Stimulated activated effector memory CD8-positive, alpha-beta T cell treated with anti-CD3 and anti-CD28 coated beads, Interleukin-12 subunit alpha, Interleukin-12 subunit beta, amount 100 ng/mL, for 72 hours (primary cell): ENCODE data around the gene SYNM.
A peak's percentile ranks its signal among the peaks of the same experiment; 100 is the strongest.
"Not testable (repeated sequence)": the region's sequence is repeated elsewhere in the genome, so short reads cannot be mapped to it uniquely, and the experiment has no call there.

ENCODE experiments used
- ATAC-seq: fragments of 150-1000 bp; cut with Tn5 transposase; 2 replicates; pipeline ENCODE4 v1.10.0; 2021
- DNase-seq, 2 donors: peaks; one replicate each; pipeline ENCODE4 v3.0.0; 2021 to 2022; ENCODE audit warnings: low spot score in 2 of 2
- H3K27ac Mint-ChIP-seq: one replicate; pipeline ENCODE4 v1.8.0; 2022; ENCODE audit warnings: mild to moderate bottlenecking, mixed read lengths
- H3K36me3 Mint-ChIP-seq: one replicate; pipeline ENCODE4 v1.8.0; 2022; ENCODE audit warnings: mild to moderate bottlenecking, mixed read lengths
- H3K4me1 Mint-ChIP-seq: one replicate; pipeline ENCODE4 v1.8.0; 2022; ENCODE audit warnings: mixed read lengths
- H3K4me3 Mint-ChIP-seq: one replicate; pipeline ENCODE4 v1.8.0; 2022; ENCODE audit warnings: mild to moderate bottlenecking, mixed read lengths
- H3K9me3 Mint-ChIP-seq: one replicate; pipeline ENCODE4 v1.8.0; 2022; ENCODE audit warnings: mixed read lengths

SYNM gene

DNA sequence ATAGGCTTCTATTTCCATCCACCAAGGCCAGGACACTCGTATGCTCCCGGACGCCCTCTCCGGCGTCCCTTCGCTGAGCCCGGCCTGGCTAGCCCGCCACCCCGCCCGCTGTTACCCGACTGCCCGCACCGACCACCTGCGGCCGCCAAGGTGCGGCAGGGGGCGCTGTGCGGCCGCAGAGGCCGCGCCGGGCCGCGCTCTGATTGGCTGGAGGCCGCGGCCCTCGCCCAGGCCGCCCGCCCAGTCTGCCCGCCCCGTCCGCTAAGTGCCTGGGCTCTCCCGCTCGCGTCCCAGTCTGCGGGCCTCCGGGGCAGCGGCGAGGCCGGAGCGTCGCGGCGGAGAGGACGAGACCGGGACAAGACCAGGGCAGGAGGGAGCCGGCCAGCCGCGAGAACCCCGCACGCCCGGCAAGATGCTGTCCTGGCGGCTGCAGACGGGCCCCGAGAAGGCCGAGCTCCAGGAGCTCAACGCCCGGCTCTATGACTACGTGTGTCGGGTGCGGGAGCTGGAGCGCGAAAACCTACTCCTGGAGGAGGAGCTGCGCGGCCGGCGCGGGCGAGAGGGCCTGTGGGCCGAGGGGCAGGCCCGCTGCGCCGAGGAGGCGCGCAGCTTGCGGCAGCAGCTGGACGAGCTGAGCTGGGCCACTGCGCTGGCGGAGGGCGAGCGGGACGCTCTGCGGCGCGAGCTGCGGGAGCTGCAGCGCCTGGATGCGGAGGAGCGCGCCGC, at the start of gene SYNM:
Gene SYNM (plus strand): TSS at position 293 of the 726 bp plus-strand sequence. CDS start 120 bp downstream, at position 413.
- DNase-seq (peak; percentile 61 to 70), ATAC-seq (peak; percentile 73)
- no peaks in the 10 kb centered on the region for H3K9me3 Mint-ChIP-seq
- H3K27ac Mint-ChIP-seq, result no peak within 1 kb of the TSS
- peaks cover 31% of the 10 kb centered on the region for H3K4me1 Mint-ChIP-seq
- peak within 1 kb of the TSS; percentile 72 for H3K4me3 Mint-ChIP-seq
- peaks cover 6% of the 10 kb centered on the region for H3K36me3 Mint-ChIP-seq

DNA sequence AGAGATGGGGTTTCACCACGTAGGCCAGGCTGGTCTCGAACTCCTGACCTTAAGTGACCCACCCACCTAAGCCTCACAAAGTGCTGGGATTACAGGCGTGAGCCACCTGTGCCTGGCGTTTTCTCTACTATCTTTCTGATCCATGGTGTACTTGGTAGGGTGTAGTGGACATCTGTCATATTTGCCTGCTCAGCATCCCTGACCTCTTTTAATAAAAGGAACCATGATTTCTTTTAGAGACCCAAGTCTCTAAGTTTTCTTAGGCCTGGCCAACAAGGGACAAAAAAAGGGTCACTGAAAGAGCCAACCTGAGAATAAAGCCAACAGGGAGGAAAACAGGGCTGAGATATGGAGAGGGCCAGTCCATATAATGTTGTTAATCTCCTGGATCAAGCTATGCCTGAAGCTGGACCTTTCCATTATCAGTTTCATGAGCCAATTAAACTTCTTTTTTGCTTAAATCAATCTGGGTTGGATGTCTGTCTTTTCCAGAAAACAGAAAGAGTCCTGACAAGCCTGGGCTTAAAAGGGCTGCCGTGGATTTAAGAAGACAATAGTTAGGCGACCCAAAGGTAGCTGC, 49.2 kb upstream of the SYNM start:
- Mint-ChIP-seq H3K4me3 (no peak overlapping the region), H3K9me3 (no peaks in the 10 kb centered on the region), H3K27ac (no peak overlapping the region), H3K36me3 (no peaks in the 10 kb centered on the region), H3K4me1 (no peaks in the 10 kb centered on the region)
- DNase-seq (no peak), ATAC-seq (no peak)

DNA sequence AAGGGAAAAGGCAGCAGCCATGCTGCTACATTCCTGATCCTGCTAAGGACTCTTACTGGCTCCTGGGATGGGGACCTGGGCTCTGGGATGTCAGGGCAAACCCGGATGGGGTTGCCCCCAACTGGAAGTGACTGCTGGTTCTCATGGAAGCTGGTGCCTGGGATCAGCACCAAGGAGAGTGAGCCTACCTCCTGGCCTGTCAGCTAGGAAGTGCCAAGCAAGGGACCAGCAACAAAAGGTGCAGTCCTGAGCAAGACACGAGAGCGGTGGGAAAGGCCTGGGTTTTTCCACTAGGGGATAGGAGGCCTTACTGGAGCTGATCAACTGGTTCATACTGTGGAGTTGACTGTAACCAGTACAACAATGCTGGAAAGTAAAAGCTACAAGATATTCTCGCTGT, 47.9 kb upstream of the SYNM start:
- Mint-ChIP-seq H3K27ac (no peak overlapping the region), H3K9me3 (no peaks in the 10 kb centered on the region), H3K4me1 (no peaks in the 10 kb centered on the region), H3K4me3 (no peak overlapping the region), H3K36me3 (no peaks in the 10 kb centered on the region)
- ATAC-seq, result no peak
- DNase-seq, result no peak

DNA sequence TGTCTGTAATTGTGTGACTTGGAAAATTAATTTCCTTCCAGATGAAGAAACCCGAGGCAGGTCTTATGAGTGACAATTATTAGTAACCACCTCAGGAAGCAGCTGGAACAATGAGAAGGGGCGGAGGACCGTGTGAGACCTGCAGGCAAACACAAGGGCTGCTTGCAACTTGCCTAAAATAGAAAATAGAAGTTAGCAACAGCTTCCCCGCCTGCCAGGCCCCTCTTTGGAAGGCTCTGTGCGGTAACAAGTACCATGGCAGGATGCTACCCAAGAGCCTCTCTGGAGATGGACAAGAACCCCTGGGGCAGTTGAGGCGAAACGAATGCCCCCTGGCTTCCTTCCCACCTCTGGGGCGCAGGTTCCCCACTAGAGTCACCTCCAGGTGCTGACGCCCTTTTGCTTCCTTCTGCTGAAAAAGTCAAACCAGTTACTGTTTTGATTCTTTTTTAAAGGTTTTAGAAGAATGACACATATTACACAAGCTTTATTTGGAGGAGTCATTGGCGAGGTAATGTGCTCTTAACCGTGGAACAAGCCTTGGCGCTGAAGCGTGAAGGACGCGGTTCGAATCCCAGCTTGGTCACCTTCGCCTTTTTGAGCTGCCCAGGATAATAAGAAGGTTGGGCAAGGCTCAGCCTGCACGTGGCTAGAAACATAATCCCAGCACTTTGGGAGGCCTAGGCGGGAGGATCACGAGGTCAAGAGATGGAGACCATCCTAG, 47.0 kb upstream of the SYNM start:
- peak overlapping the region; percentile 34 for H3K27ac Mint-ChIP-seq
- H3K9me3 Mint-ChIP-seq, result no peaks in the 10 kb centered on the region
- no peaks in the 10 kb centered on the region for H3K4me1 Mint-ChIP-seq
- ATAC-seq (no peak), DNase-seq (no peak)
- H3K4me3 Mint-ChIP-seq, result peak overlapping the region; percentile 55
- H3K36me3 Mint-ChIP-seq, result no peaks in the 10 kb centered on the region

DNA sequence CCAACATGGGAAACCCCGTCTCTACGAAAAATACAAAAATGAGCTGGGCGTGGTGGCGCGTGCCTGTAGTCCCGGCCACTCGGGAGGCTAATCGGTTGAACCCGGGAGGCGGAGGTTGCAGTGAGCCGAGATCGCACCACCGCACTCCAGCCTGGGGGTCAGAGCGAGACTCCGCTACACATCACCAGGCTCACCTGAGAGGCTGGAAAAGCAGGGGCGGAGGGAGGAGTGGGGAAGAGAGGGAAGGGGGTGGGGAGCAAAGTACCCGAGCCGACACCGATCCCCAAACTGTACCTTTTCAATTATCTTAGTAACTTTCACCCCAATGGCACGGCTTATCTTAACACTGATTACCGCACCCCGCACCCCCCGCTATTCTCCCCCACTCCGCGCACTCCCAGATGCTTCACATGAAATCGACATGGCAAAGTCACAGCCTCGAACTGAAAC, 46.4 kb upstream of the SYNM start:
- Mint-ChIP-seq H3K9me3 (no peaks in the 10 kb centered on the region), H3K4me3 (peak overlapping the region; percentile 55), H3K4me1 (no peaks in the 10 kb centered on the region), H3K27ac (peak overlapping the region; percentile 34), H3K36me3 (no peaks in the 10 kb centered on the region)
- ATAC-seq, result no peak
- no peak for DNase-seq

DNA sequence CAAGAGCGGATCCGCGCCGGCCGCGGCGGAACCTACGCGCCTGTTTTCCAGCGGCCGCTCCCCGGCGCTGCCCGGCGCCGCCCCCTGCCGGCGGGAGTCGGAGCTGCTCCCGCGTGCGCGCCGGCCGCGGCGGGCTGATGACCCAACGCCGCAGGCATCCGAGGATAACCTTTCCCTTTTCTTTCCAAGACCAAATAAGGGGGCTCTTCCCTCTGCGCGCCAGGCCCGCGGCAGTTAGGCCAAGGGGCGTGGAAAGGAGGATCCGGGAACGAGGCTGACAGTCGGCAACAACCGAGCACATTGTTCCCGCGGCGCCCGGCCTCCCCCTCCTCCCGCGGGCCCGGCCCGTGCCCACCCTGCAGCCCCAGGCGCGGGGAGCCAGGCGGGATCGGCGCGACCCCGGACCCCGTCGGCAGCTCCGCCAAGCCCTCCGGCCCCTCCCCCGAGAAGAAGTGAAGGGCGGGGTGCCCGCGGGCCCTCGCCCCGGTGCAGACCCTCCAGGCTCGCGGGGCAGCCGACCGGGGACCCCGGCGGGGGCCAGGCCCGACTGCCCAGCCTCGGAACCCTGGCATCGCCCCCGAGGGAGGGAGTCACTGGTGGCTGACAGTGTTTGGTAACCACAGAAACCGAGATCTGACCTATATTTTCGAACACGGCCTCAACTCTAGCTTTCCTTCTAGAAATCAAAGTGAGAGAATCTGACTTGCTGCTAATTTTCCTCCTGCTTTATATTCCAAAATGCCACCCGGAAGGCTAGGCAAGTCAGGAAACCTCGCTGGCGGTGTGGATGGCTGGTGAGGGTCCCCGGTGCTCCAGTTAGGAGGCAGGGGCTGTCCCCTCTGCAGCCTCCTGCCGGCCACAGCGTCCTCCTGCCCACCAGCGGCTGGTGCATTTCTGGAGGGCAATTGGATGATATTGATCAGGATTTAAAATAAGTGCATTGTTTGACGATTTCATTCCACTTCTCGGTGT, 45.6 kb upstream of the SYNM start:
- H3K4me1 Mint-ChIP-seq, result no peaks in the 10 kb centered on the region
- no peaks in the 10 kb centered on the region for H3K9me3 Mint-ChIP-seq
- ATAC-seq (peak; percentile 73), DNase-seq (peak; percentile 56 to 66)
- H3K36me3 Mint-ChIP-seq, result no peaks in the 10 kb centered on the region
- H3K27ac Mint-ChIP-seq, result no peak overlapping the region
- peak overlapping the region; percentile 55 for H3K4me3 Mint-ChIP-seq

DNA sequence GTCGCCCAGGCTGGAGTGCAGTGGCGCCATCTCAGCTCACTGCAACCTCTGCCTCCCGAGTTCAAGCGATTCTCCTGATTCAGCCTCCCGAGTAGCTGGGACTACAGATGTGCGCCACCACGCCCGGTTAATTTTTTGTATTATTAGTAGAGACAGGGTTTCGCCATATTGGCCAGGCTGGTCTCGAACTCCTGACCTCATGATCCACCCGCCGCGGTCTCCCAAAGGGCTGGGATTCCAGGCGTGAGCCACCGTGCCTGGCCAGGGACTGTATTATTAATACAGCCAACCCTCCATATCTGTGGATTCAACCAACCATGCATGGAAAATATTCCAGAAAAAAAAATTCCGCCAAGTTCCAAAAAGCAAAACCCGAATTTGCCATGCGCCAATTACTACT, 44.7 kb upstream of the SYNM start:
- ATAC-seq, H3K9me3 Mint-ChIP-seq, H3K4me3 Mint-ChIP-seq: not testable (repeated sequence)

DNA sequence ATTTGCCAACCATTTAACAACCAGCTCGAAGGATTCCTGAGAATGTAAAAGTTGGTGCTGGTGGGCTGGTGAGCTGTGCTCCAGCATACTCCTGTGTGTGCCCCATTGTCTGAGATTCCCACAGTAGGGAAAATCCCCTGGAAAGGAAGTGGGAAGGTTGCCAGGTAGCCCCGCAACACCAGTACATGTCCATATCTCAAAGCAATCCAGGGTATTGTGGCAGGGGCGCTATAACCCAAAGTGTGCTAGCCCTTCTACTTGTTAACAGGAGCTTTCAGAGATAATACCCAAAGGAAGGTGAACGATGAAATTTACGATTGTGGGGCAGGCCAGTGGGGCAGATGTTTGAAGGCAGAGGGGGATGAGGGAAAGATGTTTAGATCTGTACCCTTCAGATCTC, 42.7 kb upstream of the SYNM start:
- no peaks in the 10 kb centered on the region for H3K4me1 Mint-ChIP-seq
- H3K4me3 Mint-ChIP-seq, result no peak overlapping the region
- no peak overlapping the region for H3K27ac Mint-ChIP-seq
- ATAC-seq, result no peak
- no peaks in the 10 kb centered on the region for H3K9me3 Mint-ChIP-seq
- H3K36me3 Mint-ChIP-seq, result no peaks in the 10 kb centered on the region
- no peak for DNase-seq

More for the DNA sequence above, 44.7 kb upstream of the SYNM start:
- H3K27ac Mint-ChIP-seq, DNase-seq, H3K4me1 Mint-ChIP-seq, H3K36me3 Mint-ChIP-seq: not testable (repeated sequence)

GRCh38 chr15:99068186-99068585, 36.7 kb upstream of the SYNM start:
- no peak for DNase-seq
- no peaks in the 10 kb centered on the region for H3K9me3 Mint-ChIP-seq
- no peak overlapping the region for H3K27ac Mint-ChIP-seq
- no peak for ATAC-seq
- no peak overlapping the region for H3K4me3 Mint-ChIP-seq
- H3K36me3 Mint-ChIP-seq, result no peaks in the 10 kb centered on the region
- no peaks in the 10 kb centered on the region for H3K4me1 Mint-ChIP-seq

DNA sequence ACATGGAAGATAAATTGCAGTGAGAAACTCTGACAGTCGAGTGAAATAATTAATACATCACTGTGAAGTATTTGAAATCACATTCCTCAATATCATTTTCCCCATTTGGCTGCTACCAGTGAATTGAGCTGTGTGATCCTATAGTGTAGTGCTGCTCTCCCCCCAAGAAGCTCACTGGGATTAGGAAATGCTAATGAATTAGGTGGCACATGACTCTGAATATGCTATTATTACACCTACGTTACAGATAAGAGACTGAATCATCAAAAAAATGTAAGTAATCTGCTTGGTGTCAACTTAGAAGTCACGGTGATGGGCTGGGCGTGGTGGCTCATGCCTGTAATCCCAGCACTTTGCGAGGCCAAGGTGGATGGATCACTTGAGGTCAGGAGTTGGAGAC, 34.7 kb upstream of the SYNM start:
- Mint-ChIP-seq H3K4me3 (no peak overlapping the region), H3K4me1 (no peaks in the 10 kb centered on the region), H3K36me3 (no peaks in the 10 kb centered on the region), H3K9me3 (no peaks in the 10 kb centered on the region), H3K27ac (no peak overlapping the region)
- ATAC-seq, result no peak
- DNase-seq, result no peak

GRCh38 chr15:99071091-99071680, 33.7 kb upstream of the SYNM start:
- ATAC-seq (no peak), DNase-seq (no peak)
- Mint-ChIP-seq H3K27ac (no peak overlapping the region), H3K4me3 (no peak overlapping the region), H3K4me1 (peaks cover 1% of the 10 kb centered on the region), H3K9me3 (no peaks in the 10 kb centered on the region), H3K36me3 (no peaks in the 10 kb centered on the region)

GRCh38 chr15:99073008-99073717, 31.7 kb upstream of the SYNM start:
- ATAC-seq (no peak), DNase-seq (no peak)
- H3K36me3 Mint-ChIP-seq, result no peaks in the 10 kb centered on the region
- H3K4me1 Mint-ChIP-seq, result peaks cover 8% of the 10 kb centered on the region
- no peak overlapping the region for H3K4me3 Mint-ChIP-seq
- no peak overlapping the region for H3K27ac Mint-ChIP-seq
- no peaks in the 10 kb centered on the region for H3K9me3 Mint-ChIP-seq

DNA sequence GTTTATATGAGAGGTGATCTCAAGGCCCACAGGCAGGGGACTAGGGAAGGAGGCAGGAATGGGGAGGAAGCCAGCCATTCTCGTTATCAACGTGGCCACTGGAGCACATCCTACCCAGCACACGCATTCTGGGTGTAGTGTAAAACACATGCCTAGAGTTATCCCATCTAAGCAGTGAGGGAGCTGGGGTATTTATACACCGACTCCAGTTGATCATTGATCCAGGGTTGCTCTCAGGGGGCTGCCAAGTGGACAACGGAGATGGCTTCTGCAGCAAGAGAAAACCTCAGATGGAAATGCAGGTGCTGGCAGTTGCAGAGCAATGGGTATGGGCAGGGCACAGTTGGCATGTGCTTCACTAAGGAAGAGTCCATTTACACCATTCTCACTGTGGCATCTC, 30.4 kb upstream of the SYNM start:
- no peak overlapping the region for H3K27ac Mint-ChIP-seq
- no peaks in the 10 kb centered on the region for H3K36me3 Mint-ChIP-seq
- H3K9me3 Mint-ChIP-seq, result no peaks in the 10 kb centered on the region
- peaks cover 8% of the 10 kb centered on the region for H3K4me1 Mint-ChIP-seq
- DNase-seq (no peak), ATAC-seq (no peak)
- H3K4me3 Mint-ChIP-seq, result no peak overlapping the region

GRCh38 chr15:99075059-99075652, 29.7 kb upstream of the SYNM start:
- H3K36me3 Mint-ChIP-seq, H3K4me3 Mint-ChIP-seq, H3K9me3 Mint-ChIP-seq: not testable (repeated sequence)

More at GRCh38 chr15:99075059-99075652, 29.7 kb upstream of the SYNM start:
- not testable (repeated sequence) for H3K27ac Mint-ChIP-seq, DNase-seq, ATAC-seq, H3K4me1 Mint-ChIP-seq
